Stomach (tissue), 4 donors: Measurements from ENCODE around the gene CREB5.

Source experiments
- CTCF ChIP-seq, 7 experiments: fragments of 450-650 bp in 4 of 7; fragments of 200-600 bp in 3 of 7; sonication (generic) in 3 of 7; IDR thresholded peaks; one replicate each; pipeline ENCODE4 v1.5.1; 2016 to 2019; ENCODE audit warnings: antibody characterized with exemption in 7 of 7, control low read depth in 2 of 7, mild to moderate bottlenecking in 1 of 7
- EP300 ChIP-seq: sonication (generic); formaldehyde crosslinking; IDR thresholded peaks from one replicate; pipeline ENCODE4 v1.6.1; 2017; ENCODE audit warnings: antibody characterized with exemption
- POLR2A ChIP-seq, 4 donors: fragments of 450-650 bp; IDR thresholded peaks; one replicate each; pipeline ENCODE4 v1.6.1; 2016; ENCODE audit warnings: antibody characterized with exemption in 4 of 4, control low read depth in 2 of 4, mild to moderate bottlenecking in 1 of 4, moderate library complexity in 1 of 4
- POLR2AphosphoS5 ChIP-seq, 3 donors: sonication (generic); formaldehyde crosslinking; IDR thresholded peaks; one replicate each; pipeline ENCODE4 v1.6.1; 2016; ENCODE audit warnings: antibody characterized with exemption in 3 of 3

DNA sequence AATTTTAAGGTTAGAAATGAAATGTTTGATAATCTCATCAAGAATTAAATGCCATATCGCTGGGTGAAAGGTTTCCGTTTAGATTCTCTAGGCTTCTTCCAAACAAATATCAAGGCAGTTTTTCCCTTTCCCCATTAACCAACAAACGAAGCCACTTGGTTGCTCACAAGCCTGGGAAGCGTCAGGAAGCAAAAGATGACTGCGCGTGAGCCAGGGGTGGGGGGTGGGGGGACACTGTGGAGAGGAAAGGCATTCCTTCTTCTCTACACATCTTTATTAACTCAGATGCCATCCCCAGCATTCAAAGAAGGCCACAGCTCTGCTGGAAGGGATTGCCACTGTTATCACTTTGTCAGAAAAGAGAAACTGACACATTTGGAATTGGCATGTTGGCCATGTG lies 338.7 kb downstream of the CREB5 start:
- no peak for TF ChIP-seq CTCF (IDR thresholded peaks at IDR 0.05)
- no peak for TF ChIP-seq POLR2AphosphoS5 (IDR thresholded peaks at IDR 0.05)
- no peak for TF ChIP-seq POLR2A (IDR thresholded peaks at IDR 0.05)
- TF ChIP-seq EP300 = no peak
